Transverse colon (tissue), 4 donors: ENCODE measurements around the gene GCLC. TPM values are rescaled to one million over a fixed set of nuclear protein-coding genes. Genes with fewer than 3 reads are reported as not detected.
A peak's percentile ranks its signal among the peaks of the same experiment; 100 is the strongest.

Source experiments
- DNase-seq: peaks from one replicate; pipeline ENCODE4 v3.0.0-alpha.2; 2019
- H3K27ac ChIP-seq, 4 donors: fragments of 200-600 bp; sonication (generic); 2 replicates each; pipeline ENCODE4 v1.5.1; 2016 to 2018; ENCODE audit warnings: inconsistent platforms in 4 of 4
- H3K27me3 ChIP-seq: fragments of 200-600 bp; sonication (generic); 2 replicates; pipeline ENCODE4 v1.5.1; 2017; ENCODE audit warnings: inconsistent platforms
- H3K36me3 ChIP-seq, 4 donors: fragments of 200-600 bp; sonication (generic); 2 replicates each; pipeline ENCODE4 v1.5.1; 2017 to 2019; ENCODE audit warnings: inconsistent platforms in 4 of 4
- H3K4me1 ChIP-seq, 4 donors: fragments of 200-600 bp; sonication (generic); 2 replicates each; pipeline ENCODE4 v1.5.1; 2017 to 2020; ENCODE audit warnings: inconsistent platforms in 4 of 4
- H3K4me3 ChIP-seq, 4 donors: fragments of 200-600 bp; sonication (generic); 1 replicate in 1 of 4; 2 replicates in 3 of 4; pipeline versions ENCODE4 v1.5.1 to v1.6.1; 2017 to 2019; ENCODE audit warnings: inconsistent platforms in 4 of 4
- H3K9me3 ChIP-seq, 2 donors: fragments of 200-600 bp; sonication (generic); 2 replicates each; pipeline ENCODE4 v1.5.1; 2017 to 2019; ENCODE audit warnings: inconsistent platforms in 2 of 2
- EP300 ChIP-seq: sonication (generic); formaldehyde crosslinking; IDR thresholded peaks from one replicate; pipeline ENCODE4 v1.6.1; 2017; ENCODE audit warnings: antibody characterized with exemption, low read depth
- POLR2A ChIP-seq: fragments of 450-650 bp; IDR thresholded peaks from one replicate; pipeline ENCODE4 v1.6.1; 2016; ENCODE audit warnings: antibody characterized with exemption, mild to moderate bottlenecking, moderate library complexity
- POLR2AphosphoS5 ChIP-seq, 3 donors: sonication (generic); formaldehyde crosslinking; IDR thresholded peaks; one replicate each; pipeline ENCODE4 v1.6.1; 2016; ENCODE audit warnings: antibody characterized with exemption in 3 of 3
- WGBS, 2 donors: methylation state at CpG; one replicate each; pipeline ENCODE4 v1.1.5; 2018; ENCODE audit warnings: low coverage in 1 of 2; 5-methylcytosine and 5-hydroxymethylcytosine counted together
- in situ Hi-C, 4 donors: fragments of 200-750 bp; cut with MboI; loops; one replicate each; pipeline versions ENCODE4 v1.15.0 to v1.15.1; 2017; ENCODE audit warnings: low sequenced_read_pairs in 3 of 4, low pct_ligation_motif_present in 1 of 4, low pct_unique_long_range_greater_than_20kb in 1 of 4
- intact Hi-C: fragments of 100-400 bp; cut with DNase I; formaldehyde crosslinking; loops from one replicate; pipeline ENCODE4 v1.15.1; 2023; ENCODE audit warnings: low total_unique reads
- total RNA-seq, 4 donors: library from RNA; depleted of rRNA; stranded (reverse); fragments of >200 nt; gene quantifications; one replicate each; pipeline ENCODE4 v1.1.0, GENCODE V29; 2016
- TF ChIP-seq, protein P1 (sequence below), 5 experiments: fragments of 200-600 bp in 3 of 5; fragments of 450-650 bp in 2 of 5; sonication (generic) in 3 of 5; IDR thresholded peaks; 1 replicate in 2 of 5; 2 replicates in 3 of 5; pipeline ENCODE4 v1.5.1; 2016 to 2017; ENCODE audit warnings: antibody characterized with exemption in 5 of 5, inconsistent platforms in 3 of 5, mild to moderate bottlenecking in 2 of 5, moderate library complexity in 1 of 5

GCLC gene
- total RNA-seq, 4 donors from 2014 or later, result 35.2 to 146 (median 64.1) TPM

DNA sequence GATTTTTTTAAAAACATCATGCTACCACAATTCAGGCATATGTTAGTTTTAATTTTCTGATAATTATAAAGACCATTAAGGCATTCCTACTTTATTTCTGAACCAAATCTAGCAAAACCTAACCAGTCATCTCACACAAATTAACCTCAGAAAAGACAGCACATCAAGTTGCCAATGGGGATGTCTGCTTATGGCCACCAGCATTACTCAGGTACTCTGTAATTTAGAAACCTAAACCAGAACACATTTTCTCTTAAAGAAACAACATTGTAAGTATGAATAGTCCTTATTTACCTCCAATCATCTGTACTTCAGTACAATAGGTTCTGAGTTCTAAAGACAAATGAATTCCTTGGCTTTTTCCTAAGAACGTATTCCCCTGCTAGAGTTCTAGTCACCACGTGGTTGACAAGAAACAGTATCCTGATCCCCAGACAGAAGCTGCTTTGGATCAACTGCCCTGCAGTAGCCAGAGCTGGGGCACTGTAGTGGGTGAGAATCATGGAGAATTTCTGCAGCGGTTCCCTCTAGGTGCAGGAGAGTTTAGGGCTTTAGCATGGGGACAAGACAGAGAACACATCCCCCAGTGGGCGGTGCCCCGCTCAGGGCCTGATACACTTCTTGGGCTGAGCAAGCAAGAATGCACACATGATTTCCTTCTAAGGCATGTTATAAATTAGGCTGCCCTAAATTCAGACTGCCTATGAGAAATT lies 15.4 kb downstream of the GCLC start:
- H3K27me3 ChIP-seq, result no peaks in the 10 kb centered on the region
- H3K36me3 ChIP-seq, result no peaks in the 10 kb centered on the region
- H3K9me3 ChIP-seq, result no peaks in the 10 kb centered on the region
- in situ Hi-C loops, result loop anchor here in 2 of 4 donors (25.0 kb wide), 2 partner anchors 108 to 133 kb away; partner anchors contain the start of gene KLHL31 (in 1 of the 2)
- peak overlapping the region; percentile 47 to 63 (median 58) for H3K27ac ChIP-seq
- H3K4me3 ChIP-seq, result no peak overlapping the region
- 69 to 83% methylated on average over 5 of the region's 5 CpGs for WGBS, 2 donors
- no peak for DNase-seq
- H3K4me1 ChIP-seq, result peaks cover 2 to 74% (median 41%) of the 10 kb centered on the region in 4 donors
- no peak for TF ChIP-seq POLR2A
- TF ChIP-seq EP300, result no peak
- TF ChIP-seq POLR2AphosphoS5 (IDR thresholded peaks at IDR 0.05), result no peak
- TF ChIP-seq, protein P1, sequence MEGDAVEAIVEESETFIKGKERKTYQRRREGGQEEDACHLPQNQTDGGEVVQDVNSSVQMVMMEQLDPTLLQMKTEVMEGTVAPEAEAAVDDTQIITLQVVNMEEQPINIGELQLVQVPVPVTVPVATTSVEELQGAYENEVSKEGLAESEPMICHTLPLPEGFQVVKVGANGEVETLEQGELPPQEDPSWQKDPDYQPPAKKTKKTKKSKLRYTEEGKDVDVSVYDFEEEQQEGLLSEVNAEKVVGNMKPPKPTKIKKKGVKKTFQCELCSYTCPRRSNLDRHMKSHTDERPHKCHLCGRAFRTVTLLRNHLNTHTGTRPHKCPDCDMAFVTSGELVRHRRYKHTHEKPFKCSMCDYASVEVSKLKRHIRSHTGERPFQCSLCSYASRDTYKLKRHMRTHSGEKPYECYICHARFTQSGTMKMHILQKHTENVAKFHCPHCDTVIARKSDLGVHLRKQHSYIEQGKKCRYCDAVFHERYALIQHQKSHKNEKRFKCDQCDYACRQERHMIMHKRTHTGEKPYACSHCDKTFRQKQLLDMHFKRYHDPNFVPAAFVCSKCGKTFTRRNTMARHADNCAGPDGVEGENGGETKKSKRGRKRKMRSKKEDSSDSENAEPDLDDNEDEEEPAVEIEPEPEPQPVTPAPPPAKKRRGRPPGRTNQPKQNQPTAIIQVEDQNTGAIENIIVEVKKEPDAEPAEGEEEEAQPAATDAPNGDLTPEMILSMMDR (IDR thresholded peaks at IDR 0.05), result no peak
- intact Hi-C loops, result no loop called here

DNA sequence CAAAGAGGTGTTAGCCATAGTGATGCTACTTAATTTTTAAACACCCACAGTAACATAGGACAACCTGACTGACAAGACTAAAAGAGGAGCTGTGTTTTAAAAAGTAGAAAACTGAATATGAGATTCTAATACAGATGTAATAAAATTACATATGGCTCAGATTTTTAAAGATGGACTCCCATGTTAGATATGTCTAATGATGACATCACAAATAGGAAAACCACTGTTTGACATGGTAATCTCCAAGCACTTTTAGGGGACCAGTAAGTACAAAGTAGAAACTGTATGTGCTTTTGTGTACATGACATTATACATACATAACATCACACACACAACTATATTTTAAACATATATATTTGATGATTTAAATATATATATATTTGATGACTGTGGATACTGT lies 16.8 kb downstream of the GCLC start:
- H3K4me3 ChIP-seq, result no peak overlapping the region
- no peaks in the 10 kb centered on the region for H3K36me3 ChIP-seq
- no peak for DNase-seq
- H3K4me1 ChIP-seq, result peaks cover 8 to 78% (median 51%) of the 10 kb centered on the region in 4 donors
- H3K27me3 ChIP-seq, result no peaks in the 10 kb centered on the region
- TF ChIP-seq EP300 (no peak), POLR2A (no peak), POLR2AphosphoS5 (IDR thresholded peaks at IDR 0.05) (no peak)
- TF ChIP-seq, protein P1 (IDR thresholded peaks at IDR 0.05), result no peak
- H3K27ac ChIP-seq, result no peak overlapping the region
- in situ Hi-C loops (loop anchor here in 2 of 4 donors (25.0 kb wide), 2 partner anchors 109 to 134 kb away; partner anchors contain the start of gene KLHL31 (in 1 of the 2)), intact Hi-C loops (no loop called here)
- H3K9me3 ChIP-seq, result no peaks in the 10 kb centered on the region

DNA sequence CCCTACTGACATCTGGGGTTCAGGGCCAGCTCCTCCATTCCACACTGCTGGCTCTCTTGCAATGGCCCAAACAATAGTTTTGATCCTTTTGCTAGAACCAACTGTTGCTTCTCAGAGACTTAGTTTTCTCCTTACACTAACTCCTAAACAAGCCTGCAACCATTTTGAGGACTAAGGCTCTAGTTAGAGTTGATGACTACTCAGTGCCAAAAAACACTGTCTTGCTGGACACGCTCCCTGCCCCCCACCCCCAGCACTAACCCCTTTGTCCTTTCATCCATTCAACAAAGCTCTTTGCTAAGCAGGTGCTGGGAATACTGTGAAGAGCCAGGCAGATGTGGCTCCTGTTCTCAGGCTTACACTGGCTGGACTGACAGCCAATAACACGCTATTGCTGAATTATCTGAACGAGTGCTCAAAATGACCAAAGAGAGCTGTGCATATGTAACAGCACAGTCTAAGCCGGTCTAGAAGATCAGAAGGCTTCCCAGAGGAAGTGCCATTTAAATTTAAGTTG lies 17.6 kb downstream of the GCLC start:
- in situ Hi-C loops (loop anchor here in 2 of 4 donors (25.0 kb wide), 2 partner anchors 110 to 135 kb away; partner anchors contain the start of gene KLHL31 (in 1 of the 2)), intact Hi-C loops (no loop called here)
- TF ChIP-seq, protein P1 (IDR thresholded peaks at IDR 0.05), result no peak
- no peak for TF ChIP-seq POLR2A
- TF ChIP-seq EP300, result no peak
- TF ChIP-seq POLR2AphosphoS5 (IDR thresholded peaks at IDR 0.05), result no peak
- Histone ChIP-seq H3K9me3 (no peaks in the 10 kb centered on the region), H3K4me1 (peaks cover 8 to 76% (median 46%) of the 10 kb centered on the region in 4 donors), H3K4me3 (no peak overlapping the region), H3K36me3 (no peaks in the 10 kb centered on the region), H3K27ac (peak overlapping the region; percentile 9 to 33 (median 18)), H3K27me3 (no peaks in the 10 kb centered on the region)
- DNase-seq, result no peak
- WGBS, 2 donors, result 83 to 92% methylated on average over 1 to 4 of the region's 4 CpGs

DNA sequence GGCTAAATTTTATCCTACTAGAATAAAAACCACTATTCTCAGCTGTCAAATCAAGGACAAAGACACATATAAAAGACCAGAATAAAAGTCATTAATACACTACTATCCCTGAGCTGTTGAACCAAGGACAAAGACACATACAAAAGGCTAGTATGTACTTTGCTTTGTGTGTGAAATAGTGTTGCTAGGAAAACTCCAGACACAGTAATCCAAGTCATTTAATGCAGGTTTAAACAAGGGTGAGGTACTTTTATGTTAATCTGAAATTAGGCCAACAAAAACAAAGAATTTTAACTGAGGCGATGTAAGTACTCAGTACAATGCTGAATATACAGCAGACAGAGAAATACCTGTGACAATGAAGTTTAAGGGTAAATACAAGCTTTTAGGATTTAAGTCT lies 18.9 kb downstream of the GCLC start:
- Histone ChIP-seq H3K27me3 (no peaks in the 10 kb centered on the region), H3K4me3 (no peak overlapping the region), H3K9me3 (no peaks in the 10 kb centered on the region), H3K4me1 (peaks cover 6 to 67% (median 37%) of the 10 kb centered on the region in 4 donors), H3K27ac (peak overlapping the region; percentile 2 to 62 (median 20)), H3K36me3 (no peaks in the 10 kb centered on the region)
- TF ChIP-seq, protein P1 (IDR thresholded peaks at IDR 0.05), result no peak
- no peak for TF ChIP-seq POLR2A
- TF ChIP-seq POLR2AphosphoS5 (IDR thresholded peaks at IDR 0.05), result no peak
- no peak for TF ChIP-seq EP300
- intact Hi-C loops (no loop called here), in situ Hi-C loops (loop anchor here in 2 of 4 donors (25.0 kb wide), 2 partner anchors 111 to 136 kb away; partner anchors contain the start of gene KLHL31 (in 1 of the 2))
- no peak for DNase-seq
- WGBS, 2 donors, result 36% methylated on average over 1 of the region's 1 CpG; no CpG with 5 or more reads in 1 of the 2 donors
